GM23338 (cell line): ENCODE measurements around the gene ZBTB20.

Experiments used
- CREB1 ChIP-seq: fragments of 250-450 bp; sonication (Bioruptor Pico); IDR thresholded peaks from 2 replicates; pipeline ENCODE4 v1.5.0; 2020; ENCODE audit warnings: low read depth, mild to moderate bottlenecking, moderate library complexity
- CTCF ChIP-seq, 2 experiments: fragments of 200-600 bp in 1 of 2; sonication (generic) in 1 of 2; conservative IDR thresholded peaks; 2 replicates each; pipeline versions ENCODE4 v1.5.1 to v1.6.1; 2016 to 2017; ENCODE audit warnings: antibody characterized with exemption in 2 of 2, low read depth in 2 of 2, mild to moderate bottlenecking in 2 of 2, moderate library complexity in 1 of 2
- ETS1 ChIP-seq: IDR thresholded peaks from 2 replicates; pipeline ENCODE4 v1.6.1; 2016; ENCODE audit warnings: antibody characterized with exemption
- EZH2 ChIP-seq: fragments of 200-600 bp; sonication (generic); IDR thresholded peaks from one replicate; pipeline ENCODE4 v1.8.0; 2017; ENCODE audit warnings: antibody characterized with exemption, mild to moderate bottlenecking, low read depth; ENCODE audit not compliant: unreplicated experiment
- EZH2phosphoT487 ChIP-seq: fragments of 200-600 bp; sonication (generic); IDR thresholded peaks from one replicate; pipeline ENCODE4 v1.8.1; 2018; ENCODE audit warnings: antibody characterized with exemption; ENCODE audit not compliant: unreplicated experiment
- JUNB ChIP-seq: IDR thresholded peaks from one replicate; pipeline ENCODE4 v1.6.1; 2016; ENCODE audit warnings: antibody characterized with exemption; ENCODE audit not compliant: unreplicated experiment
- NANOG ChIP-seq: IDR thresholded peaks from 2 replicates; pipeline ENCODE4 v1.6.1; 2016; ENCODE audit warnings: antibody characterized with exemption, borderline replicate concordance
- POLR2AphosphoS5 ChIP-seq: IDR thresholded peaks from 2 replicates; pipeline ENCODE4 v1.6.1; 2016; ENCODE audit warnings: antibody characterized with exemption, low read depth
- REST ChIP-seq: IDR thresholded peaks from one replicate; pipeline ENCODE4 v1.6.1; 2018; ENCODE audit warnings: antibody characterized with exemption; ENCODE audit not compliant: unreplicated experiment
- ZNF331 ChIP-seq: fragments of 250-450 bp; sonication (Bioruptor Pico); IDR thresholded peaks from 2 replicates; pipeline ENCODE4 v1.5.0; 2020; ENCODE audit warnings: low read depth, mild to moderate bottlenecking, moderate library complexity

GRCh38 chr3:114378760-114379159 lies 768.3 kb downstream of the ZBTB20 start:
- TF ChIP-seq CTCF (conservative IDR thresholded peaks at IDR 0.05; ENCODE audit: low read depth in 2 of 2) (no peak), POLR2AphosphoS5 (no peak), EZH2 (no peak), EZH2phosphoT487 (no peak), CREB1 (CRISPR knock-in tag) (no peak), ZNF331 (CRISPR knock-in tag) (no peak), ETS1 (no peak), REST (no peak), JUNB (no peak), NANOG (no peak)
